GM21360 (cell line): ENCODE results near the gene SCART1.
"Not testable (repeated sequence)": the region's sequence is repeated elsewhere in the genome, so short reads cannot be mapped to it uniquely, and the experiment has no call there.

Source experiments
- ATAC-seq: cut with Tn5 transposase; IDR thresholded peaks from one replicate; pipeline ENCODE4 v1.9.1; 2021; ENCODE audit warnings: mild to moderate bottlenecking, moderate library complexity; ENCODE audit not compliant: unreplicated experiment

Gene SCART1

DNA sequence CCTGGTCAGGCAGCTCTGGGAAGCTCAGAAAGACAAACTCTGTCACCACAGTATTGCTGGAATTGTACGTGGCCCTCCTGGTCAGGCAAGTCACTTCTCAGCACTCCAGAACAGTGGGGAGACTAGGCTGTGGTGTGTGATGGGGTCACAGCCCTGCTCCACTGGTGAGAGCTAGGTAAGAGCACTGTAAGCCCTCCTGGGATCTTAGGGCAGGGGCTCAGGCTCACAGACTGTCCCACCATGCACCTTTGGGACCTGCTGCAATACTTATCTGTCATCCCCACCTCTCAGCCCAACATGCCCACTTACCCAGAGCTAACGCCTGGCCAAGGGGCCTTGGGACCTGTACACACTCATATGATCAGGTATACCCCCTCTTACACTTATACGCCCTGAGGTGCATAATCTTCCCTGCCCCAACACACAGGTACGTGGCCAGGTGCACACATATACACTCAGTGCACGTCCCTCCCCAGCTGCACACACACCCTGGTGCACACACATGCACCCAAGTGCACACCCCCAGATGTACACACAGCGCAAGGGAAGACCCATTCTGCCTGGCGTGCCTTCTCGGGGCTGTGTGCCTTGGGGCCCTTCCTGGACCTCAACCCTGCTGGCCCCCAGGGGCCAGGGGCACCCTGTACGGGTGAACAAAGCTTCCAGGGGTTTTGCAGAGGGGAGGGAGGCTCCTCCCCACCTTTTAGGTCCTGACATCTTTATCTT is 21.7 kb upstream of the SCART1 start:
- not testable (repeated sequence) for ATAC-seq

DNA sequence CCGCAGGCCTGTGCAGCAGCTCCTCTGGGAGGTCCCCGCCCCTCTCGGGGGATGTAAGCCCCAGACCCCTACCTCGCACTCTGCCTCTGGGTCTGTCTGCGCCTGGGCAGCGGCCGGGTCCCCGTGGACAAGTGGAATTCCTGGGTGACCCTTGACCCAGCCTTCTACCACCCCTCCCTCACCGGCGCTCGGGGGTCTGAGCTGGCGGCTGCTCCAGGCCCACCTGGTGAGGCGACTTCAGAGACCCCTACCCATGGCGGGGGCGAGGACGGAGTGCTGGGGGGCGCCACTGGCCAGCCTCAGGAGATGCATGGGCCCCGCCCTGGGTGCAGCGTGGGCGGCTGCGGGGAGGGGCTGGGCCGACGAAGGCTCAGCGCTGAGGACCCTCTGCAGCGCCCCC is 21.0 kb upstream of the SCART1 start:
- ATAC-seq: not testable (repeated sequence)

DNA sequence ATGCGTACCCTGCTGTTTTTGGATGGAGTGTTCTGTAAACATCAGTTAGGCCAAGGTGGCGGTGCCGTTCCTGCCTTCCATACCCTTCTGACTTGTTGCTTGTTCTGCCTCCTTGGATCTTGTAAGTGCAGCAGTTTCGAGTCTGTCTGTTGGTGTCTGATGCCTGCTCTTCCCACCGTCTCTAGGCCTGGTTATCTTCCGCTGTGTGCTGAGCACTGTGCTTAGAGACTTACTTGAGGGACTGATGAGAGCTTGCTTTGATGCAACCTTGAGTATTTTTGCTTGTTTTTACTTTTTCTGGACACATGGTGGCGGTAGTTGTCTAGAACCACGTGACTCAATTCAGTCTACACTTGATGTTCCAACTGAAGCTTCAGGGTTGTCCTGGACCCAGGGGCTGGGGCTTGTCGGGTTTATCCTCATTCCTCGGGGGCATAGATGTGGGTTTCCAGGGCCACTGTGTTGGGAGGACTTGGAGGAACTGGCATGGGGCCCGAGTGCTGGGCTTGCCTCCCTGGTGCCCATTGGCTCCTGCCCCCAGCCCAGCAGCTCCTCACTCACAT is 15.0 kb upstream of the SCART1 start:
- no peak for ATAC-seq

DNA sequence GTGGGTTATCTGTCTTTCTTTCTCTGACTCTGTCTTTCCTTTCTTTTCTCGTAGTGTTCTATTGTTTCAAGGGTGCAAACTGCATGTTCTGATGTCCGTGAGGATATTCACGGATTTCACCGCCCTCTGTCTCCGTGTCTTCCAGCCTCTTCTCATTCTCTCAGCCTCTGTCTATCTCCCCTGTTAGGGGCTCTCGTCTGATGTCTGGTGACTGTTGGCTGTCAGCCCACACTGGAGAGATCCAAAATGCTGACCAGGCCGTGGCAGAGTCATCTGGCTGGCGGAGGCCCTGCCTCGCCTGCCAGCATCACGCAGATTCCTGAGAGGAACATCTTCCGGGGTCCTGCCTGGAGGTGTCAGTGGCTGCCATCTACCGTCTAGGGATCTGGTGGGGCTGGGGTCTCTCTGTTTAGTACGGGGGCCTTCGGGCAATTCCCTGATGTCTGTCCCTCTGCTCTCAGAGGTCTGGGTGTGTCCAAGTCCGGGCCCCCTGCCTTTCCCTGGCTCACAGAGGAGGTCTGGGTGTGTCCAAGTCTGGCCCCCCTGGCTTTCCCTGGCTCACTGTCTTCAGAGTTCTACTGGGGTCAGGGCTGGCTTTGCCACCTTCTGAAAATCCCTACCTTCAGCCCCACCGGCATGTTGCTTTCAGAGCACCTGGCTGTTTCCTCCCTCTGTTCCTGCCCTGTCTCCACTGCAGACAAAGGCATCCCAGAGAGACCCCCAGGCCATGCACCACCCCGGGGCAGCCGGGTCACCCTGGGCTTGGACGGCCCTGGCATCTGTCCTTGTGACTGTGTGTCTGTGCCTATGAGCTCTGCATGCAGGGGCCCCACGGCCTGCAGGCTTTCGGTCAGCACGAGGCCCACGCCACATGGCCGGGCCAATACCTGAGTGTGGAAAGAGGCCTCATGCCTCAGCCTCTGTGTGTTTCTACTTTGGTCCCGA is 14.0 kb upstream of the SCART1 start:
- no peak for ATAC-seq

DNA sequence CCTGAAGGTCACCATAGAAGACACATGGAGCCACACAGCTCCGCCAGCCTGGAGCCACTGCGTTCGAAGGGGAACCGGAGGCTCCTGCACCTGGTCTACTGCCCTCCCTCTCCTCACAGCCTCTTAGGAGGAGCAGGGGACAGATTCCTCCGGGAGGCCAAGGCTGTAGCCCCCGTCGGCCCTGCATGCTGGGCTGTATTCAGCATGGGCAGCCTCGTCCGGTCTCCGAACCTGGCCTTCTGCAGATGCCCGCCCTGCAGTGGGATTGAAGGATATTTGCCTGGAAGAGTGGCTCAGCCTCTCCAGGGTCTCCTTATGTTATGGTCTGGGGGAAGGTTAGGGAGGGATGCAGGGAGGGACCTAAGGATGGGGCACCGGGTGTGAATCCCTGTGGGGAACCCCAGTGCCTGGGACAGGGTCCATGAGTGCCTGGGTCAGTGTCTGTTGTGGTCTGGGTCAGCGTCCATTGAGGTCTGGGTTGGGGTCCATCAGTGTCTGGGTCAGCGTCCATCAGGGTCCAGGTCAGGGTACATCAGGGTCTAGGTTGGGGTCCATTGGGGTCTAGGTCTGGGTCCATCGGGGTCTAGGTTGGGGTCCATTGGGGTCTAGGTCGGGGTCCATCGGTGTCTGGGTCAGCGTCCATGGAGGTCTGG is 13.0 kb upstream of the SCART1 start:
- no peak for ATAC-seq

DNA sequence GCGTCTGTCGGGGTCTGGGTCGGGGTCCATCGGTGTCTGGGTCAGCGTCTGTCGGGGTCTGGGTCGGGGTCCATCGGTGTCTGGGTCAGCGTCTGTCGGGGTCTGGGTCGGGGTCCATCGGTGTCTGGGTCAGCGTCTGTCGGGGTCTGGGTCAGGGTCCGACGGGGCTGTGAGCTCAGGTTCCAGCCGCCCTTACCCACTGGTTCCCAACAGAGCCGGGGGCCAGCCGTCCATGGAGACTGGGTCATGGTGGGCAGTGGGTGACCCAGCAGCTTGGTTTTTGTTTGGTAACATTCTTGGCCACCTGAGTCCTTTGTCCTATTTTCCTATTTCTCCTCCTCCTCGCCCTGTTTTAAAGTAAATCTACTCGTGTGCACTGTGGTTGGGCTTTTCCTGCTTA is 12.4 kb upstream of the SCART1 start:
- ATAC-seq: not testable (repeated sequence)

DNA sequence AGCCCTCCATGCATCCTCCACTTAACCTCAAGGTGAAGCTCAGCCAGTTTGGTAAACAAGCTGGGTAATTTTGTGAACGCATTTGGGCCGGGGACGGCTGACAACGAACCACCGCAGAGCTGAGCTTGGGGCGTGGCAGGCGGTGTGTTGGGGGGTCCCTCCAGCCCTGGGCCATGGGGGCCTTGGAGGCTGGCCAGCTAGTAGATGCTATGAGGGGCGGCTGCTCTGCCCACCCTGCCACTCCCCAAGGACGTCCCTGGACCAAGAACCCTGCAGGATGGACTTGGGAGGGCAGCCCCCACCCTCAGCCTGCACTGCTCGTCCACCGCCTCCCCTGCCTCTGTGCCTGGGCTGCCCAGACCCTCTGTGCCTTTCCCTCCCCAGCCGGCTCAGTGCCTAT is 12.0 kb upstream of the SCART1 start:
- no peak for ATAC-seq

DNA sequence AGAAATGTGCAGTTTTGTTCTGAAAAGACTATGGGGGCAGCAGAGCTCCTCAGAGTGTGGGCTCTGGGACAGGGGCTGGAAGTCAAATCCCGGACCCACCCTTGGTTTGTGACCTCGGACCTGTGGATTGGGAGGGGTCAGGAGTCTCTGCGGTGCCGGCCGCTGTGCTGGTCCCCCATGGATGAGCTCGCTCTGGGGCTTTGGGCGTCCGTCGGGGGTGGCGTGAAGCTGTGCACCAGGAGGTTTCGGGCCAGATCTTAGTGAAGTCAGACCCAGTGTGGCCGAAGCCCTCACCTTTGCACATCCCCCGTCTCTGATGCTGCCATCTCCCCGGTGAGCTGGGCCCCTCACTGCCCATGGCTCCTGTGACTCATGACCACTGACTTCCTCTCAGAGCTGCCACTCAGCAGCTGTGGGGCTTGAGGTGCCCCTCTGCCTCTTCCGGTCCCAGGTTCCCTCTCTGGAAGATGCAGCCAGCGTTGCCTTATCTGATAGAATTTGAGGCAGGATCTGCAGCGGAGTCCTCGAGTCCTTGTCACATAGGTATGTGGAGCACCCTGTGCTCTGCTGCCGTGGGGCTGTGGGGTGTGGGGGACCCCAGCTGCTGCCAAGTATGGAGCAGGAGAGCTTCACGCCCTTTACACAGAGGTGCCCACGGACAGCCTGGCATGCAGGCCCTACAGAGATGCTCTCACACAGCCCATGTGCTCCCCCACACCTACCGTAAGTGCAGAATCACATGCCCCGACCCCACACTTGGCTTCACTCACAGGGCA is 11.4 kb upstream of the SCART1 start:
- ATAC-seq: no peak

DNA sequence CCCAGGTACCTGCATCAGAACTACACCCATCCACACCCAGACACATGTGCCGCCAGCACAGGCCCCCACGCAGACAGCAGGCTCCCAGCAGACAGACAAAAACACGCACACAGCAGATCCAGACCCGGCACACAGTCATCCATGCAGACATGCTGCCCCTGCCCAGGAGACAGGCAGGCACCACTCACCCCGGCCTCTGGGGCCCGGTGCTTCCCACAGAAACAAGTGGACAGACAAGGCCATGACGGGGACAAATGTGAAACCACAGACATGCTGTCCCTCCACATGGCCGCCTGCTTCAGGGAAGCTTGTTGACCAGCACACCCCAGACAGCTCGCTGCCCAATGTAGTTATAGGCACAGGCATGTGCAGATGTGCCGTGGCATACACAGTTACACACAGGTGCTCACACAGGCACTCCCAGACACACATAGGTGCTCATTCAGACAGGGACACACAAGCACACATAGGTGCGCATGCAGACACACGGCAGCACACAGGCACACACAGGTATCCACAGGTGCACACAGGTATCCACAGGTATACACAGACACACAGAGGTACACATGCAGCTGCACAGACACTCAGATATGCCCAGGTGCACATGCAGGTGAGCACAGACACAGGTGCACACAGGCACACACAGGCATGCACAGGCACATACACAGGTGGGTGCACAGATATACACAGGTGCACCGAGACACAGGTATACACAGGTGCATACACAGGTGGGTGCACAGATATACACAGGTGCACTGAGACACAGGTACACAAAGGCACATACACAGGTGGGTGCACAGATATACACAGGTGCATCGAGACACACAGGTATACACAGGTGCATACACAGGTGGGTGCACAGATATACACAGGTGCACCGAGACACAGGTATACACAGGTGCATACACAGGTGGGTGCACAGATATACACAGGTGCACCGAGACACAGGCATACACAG is 10.5 kb upstream of the SCART1 start:
- ATAC-seq: no peak

DNA sequence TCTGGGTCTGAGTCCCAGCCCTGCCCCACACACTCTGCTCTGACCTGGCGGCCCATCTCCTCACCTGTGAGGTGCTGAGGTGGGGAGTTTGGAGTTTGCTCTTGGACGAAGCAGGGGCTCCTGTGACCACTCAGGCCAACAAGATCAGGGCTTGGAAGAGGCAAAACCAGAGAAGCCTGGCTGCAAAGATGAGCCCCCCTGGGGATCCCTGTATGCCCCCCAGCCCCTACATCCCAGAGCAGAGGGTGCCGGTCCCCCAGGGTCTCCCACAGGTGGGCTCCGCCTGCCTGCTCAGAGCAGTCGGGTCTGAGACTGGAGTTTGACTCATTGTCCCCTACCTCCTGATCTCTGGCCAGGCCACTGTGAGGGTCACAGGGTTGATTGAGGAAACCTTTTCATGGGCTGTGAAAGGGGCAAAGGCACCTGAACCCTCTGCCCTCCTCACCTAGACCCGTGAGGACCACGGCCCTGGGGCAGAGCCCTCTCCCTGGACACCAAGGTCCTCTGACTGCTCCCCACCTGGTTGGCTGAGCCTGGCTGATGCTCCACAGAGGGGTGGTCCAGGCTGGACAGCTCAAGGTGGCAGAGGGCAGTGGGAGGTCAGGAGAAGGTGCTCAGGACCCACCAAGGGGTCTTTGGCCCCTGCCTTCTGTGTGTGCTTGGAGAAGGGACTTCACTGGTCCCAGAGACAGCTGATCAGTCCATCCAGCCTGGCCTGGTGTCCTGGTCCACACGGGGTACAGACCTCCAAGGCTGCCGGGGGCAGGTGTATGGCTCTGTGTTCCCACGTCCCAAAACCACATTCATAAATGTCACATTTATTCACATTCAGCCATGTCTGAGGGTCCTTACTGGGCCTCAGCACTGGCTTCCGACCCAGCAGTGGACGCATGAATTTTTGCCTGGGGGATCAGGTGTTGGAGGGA is 9.1 kb upstream of the SCART1 start:
- no peak for ATAC-seq

DNA sequence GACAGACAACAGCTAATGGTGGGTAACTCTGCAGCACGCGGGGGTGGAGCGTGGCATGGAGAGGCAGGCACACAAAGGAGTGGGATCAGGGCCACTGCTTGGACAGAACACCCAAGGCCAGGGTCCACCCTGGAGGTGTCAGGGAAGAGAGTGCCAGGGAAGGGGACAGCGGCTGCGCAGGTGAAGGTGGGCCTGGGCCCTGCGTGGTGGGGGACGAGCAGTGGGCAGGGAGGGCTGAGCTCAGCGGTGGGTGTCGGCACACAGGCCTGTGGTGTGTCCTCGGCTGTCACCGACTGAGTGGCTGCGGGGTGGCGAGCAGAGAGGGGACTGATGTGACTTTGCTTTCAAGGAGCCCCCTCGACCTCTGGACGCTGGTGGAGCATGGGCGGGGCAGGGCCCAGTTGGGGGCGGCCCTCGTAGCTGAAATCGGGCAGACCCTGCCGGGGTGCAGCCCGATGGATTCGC is 8.4 kb upstream of the SCART1 start:
- ATAC-seq: no peak

DNA sequence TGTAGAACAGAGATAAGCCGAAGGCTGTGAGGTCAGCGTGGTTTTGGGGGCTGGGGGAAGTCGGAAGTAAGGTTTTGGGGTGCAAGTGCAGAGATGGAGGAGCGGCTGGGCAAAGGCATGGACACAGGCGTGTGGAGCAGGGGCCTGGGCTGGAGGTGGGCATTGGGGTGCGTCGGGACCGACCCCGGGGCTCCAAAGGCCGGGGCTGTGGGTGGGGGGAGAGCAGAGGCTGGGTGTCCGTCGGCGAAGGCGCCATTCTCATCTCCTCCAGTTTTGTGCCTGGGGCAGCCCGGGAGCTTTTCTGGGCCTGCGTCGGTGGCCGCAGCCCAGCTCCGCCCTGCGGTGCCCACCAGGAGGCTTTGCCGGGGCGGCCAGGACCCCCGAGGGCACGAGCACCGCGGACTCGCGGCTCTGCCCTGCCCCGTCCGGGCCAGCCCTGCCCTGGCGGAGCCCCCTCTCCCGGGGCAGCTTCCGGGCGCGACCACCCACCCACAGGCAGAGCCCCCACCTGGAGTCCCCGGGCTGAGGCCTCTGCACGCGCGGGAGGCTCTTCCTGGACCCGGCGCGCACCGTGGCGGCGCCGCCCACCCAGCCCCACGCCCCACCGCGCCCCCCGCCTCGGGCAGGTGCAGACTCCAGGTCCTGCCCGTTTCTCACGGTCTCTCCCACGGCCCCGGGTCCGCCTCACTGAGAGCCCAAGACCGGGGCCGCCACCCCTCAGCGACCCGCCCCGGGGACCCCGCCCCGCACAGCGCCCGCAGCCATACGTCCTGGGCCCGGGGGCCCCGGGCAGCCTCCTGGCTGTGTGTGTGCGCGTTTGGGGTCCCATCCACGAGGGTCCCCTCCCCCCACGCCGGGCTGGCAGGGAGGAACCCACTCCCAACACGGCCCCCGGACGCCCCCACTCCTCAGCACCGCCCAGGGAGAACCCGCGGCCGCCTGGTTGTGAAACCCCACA is 7.7 kb upstream of the SCART1 start:
- no peak for ATAC-seq

DNA sequence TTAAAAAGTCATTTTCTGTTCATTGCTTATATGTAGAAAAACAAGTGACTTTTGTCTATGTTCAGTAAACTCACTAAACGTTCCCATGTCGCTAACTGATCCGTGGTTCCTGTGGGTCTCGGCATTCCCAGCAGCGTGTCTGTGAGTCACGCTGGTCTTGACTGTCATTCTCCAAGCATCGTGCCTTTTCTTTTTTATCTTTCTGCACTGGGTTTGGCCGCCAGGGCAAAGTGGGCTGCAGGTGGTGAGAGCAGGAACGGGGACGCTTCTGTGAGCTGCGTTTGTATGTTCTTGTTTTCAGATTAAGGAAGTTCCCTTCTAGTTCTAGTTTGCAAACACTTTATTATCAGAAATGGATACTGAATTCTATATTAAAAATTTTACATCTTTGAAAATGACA is 6.8 kb upstream of the SCART1 start:
- ATAC-seq: no peak

DNA sequence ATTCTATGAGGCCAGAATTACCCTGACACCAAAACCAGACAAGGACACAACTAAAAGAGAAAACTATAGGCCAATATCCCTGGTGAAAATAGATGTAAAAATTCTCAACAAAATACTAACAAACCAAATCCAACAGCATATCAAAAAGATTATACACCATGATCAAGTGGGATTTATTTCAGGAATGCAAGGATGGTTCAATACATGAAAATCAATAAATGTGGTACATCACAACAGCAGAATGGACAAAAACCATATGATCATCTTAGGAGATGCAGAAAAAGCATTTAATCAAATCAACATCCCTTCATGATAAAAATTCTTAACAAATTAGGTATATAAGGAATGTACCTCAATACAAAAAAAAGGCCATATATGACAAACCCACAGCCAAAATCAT is 5.6 kb upstream of the SCART1 start:
- no peak for ATAC-seq

DNA sequence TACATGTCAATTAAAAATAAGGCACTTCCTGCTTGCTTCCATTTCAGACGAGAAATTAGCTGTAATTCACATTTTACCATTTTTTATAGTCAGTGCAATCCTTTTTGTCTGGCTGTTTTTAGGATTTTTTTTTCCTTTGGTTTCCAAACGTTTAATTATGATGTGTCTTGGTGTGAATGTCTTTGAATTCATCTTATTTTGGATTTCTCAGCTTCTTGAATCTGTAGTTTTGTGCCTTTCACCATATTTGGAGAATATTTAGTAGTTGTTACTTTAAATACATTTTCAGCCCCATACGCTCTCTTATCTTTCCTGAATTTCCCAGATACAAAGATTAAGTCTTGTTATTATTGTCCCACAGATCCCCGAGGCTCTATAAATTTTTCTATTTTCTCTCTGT is 2.4 kb upstream of the SCART1 start:
- no peak for ATAC-seq

DNA sequence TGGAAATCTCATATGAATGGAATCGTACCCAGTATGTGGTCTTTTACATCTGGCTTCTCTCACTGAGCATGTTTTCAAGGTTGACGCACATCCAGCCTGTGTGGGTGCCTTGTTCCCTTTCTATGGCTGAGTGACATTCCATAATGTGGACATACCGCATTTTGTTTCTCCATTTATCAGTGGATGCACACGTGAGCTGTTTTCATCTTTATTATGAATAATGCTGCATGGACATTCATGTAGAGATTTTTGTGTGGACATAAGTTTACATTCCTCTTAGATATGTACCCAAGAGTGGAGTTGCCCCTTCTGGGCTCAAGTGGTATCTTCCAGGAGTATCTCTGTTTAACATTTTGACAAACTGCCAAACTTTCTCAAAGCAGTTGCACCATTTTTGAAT is 1.3 kb upstream of the SCART1 start:
- ATAC-seq: no peak

DNA sequence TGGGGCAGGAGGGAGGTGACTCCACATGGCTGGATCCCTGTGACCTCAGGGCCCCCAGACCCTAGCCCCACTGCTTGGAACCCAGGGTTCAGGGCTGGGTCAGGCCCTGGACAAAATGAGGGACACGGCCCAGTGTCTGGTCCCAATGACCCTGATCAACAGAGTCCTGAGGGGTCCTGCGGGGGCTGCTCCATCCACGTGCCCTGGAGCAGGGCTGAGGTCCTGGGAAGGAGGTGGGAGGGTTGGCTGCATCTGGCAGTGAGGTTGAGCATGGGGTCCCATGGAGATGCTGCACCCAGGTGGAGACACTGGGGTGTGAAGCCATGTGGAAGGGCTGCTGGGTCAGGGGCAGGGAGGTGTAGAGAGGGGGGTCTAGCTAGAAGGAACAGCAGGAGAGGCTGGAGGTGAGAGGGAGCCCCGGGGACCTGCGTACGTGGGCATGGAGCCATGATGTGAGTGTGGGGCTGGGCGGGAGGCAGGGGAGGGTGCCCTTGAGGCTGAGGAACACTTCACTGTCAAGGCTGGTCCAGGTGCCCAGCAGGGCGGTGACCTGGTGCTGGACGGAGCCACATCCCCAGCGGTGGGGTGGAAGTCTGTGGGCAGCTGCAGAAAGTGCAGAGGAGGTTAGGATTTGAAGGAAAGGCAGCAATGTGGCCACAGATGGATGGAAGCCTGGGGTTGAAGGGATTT is 604 bp downstream of the SCART1 start:
- no peak for ATAC-seq
